ENCODE results near the gene ZMIZ1. TPM values are rescaled to one million over a fixed set of nuclear protein-coding genes. Genes with fewer than 3 reads are reported as not detected.
A peak's percentile ranks its signal among the peaks of the same experiment; 100 is the strongest.

ZMIZ1 gene
- total and polyA plus RNA-seq, 2 donors from 2014 or later = 14.2 to 97.6 TPM

GRCh38 chr10:79239924-79240581 is 171.3 kb downstream of the ZMIZ1 start:
- intact Hi-C loops (cut with DNase I) = no loop called here
- Histone ChIP-seq H3K27me3 (ENCODE audit: control insufficient read depth, insufficient read depth, low read length) (no peaks in the 10 kb centered on the region), H3K9me3 (ENCODE audit: control insufficient read depth in 2 of 3, insufficient read depth in 1 of 3, low read length in 3 of 3) (no peaks in the 10 kb centered on the region), H3K9ac (ENCODE audit: low read length in 3 of 3) (no peak overlapping the region), H3K27ac (ENCODE audit: low read depth in 2 of 2, low read length in 2 of 2) (no peak overlapping the region), H3K4me1 (ENCODE audit: control insufficient read depth in 2 of 3, insufficient read depth in 2 of 3, low read depth in 1 of 3, low read length in 3 of 3) (peaks cover 0 to 47% (median 17%) of the 10 kb centered on the region in 3 donors), H3K36me3 (ENCODE audit: control insufficient read depth in 2 of 3, insufficient read depth in 3 of 3, low read length in 3 of 3) (no peaks in the 10 kb centered on the region), H3K4me3 (ENCODE audit: low read length in 3 of 3) (no peak overlapping the region)
- no peak for FAIRE-seq
- DNase-seq = peak; percentile 74 to 92 (median 88)
- TF ChIP-seq CTCF (IDR thresholded peaks at IDR 0.05; ENCODE audit: borderline replicate concordance, extremely low read depth, insufficient read depth) = no peak

GRCh38 chr10:79241629-79241989 is 172.8 kb downstream of the ZMIZ1 start:
- Histone ChIP-seq H3K27ac (ENCODE audit: low read depth in 2 of 2, low read length in 2 of 2) (peak overlapping the region; percentile 18 to 52), H3K27me3 (ENCODE audit: control insufficient read depth, insufficient read depth, low read length) (no peaks in the 10 kb centered on the region), H3K4me3 (ENCODE audit: low read length in 3 of 3) (no peak overlapping the region), H3K36me3 (ENCODE audit: control insufficient read depth in 2 of 3, insufficient read depth in 3 of 3, low read length in 3 of 3) (no peaks in the 10 kb centered on the region), H3K9me3 (ENCODE audit: control insufficient read depth in 2 of 3, insufficient read depth in 1 of 3, low read length in 3 of 3) (no peaks in the 10 kb centered on the region), H3K9ac (ENCODE audit: low read length in 3 of 3) (peak overlapping the region in 1 of 3 donors; percentile 16), H3K4me1 (ENCODE audit: control insufficient read depth in 2 of 3, insufficient read depth in 2 of 3, low read depth in 1 of 3, low read length in 3 of 3) (peaks cover 0 to 62% (median 18%) of the 10 kb centered on the region in 3 donors)
- FAIRE-seq = no peak
- intact Hi-C loops (cut with DNase I) = no loop called here
- DNase-seq = peak in 1 of 5 donors; percentile 43
- no peak for TF ChIP-seq CTCF (IDR thresholded peaks at IDR 0.05; ENCODE audit: borderline replicate concordance, extremely low read depth, insufficient read depth)

- FAIRE-seq (no peak), DNase-seq (peak in 4 of 5 donors; percentile 72 to 90 (median 87))
- TF ChIP-seq CTCF (IDR thresholded peaks at IDR 0.05; ENCODE audit: borderline replicate concordance, extremely low read depth, insufficient read depth) = no peak
- no peaks in the 10 kb centered on the region for H3K9me3 ChIP-seq (ENCODE audit: control insufficient read depth in 2 of 3, insufficient read depth in 1 of 3, low read length in 3 of 3)
- H3K27me3 ChIP-seq (ENCODE audit: control insufficient read depth, insufficient read depth, low read length) = no peaks in the 10 kb centered on the region
- H3K4me1 ChIP-seq (ENCODE audit: control insufficient read depth in 2 of 3, insufficient read depth in 2 of 3, low read depth in 1 of 3, low read length in 3 of 3) = peaks cover 0 to 64% (median 23%) of the 10 kb centered on the region in 3 donors
- peak overlapping the region in 1 of 3 donors; percentile 16 for H3K9ac ChIP-seq (ENCODE audit: low read length in 3 of 3)
- peak overlapping the region in 1 of 3 donors; percentile 49 for H3K4me3 ChIP-seq (ENCODE audit: low read length in 3 of 3)
- peak overlapping the region; percentile 18 to 52 for H3K27ac ChIP-seq (ENCODE audit: low read depth in 2 of 2, low read length in 2 of 2)
- intact Hi-C loops (cut with DNase I) = no loop called here
- H3K36me3 ChIP-seq (ENCODE audit: control insufficient read depth in 2 of 3, insufficient read depth in 3 of 3, low read length in 3 of 3) = no peaks in the 10 kb centered on the region
Measured at GRCh38 chr10:79241990-79242619, 173.3 kb downstream of the ZMIZ1 start.

Measured in kidney (tissue), 14 donors.